Transverse colon (tissue), 4 donors: ENCODE results near the gene GRIK4.

Experiments
- POLR2A ChIP-seq: fragments of 450-650 bp; IDR thresholded peaks from one replicate; pipeline ENCODE4 v1.6.1; 2016; ENCODE audit warnings: antibody characterized with exemption, mild to moderate bottlenecking, moderate library complexity
- POLR2AphosphoS5 ChIP-seq, 3 donors: sonication (generic); formaldehyde crosslinking; IDR thresholded peaks; one replicate each; pipeline ENCODE4 v1.6.1; 2016; ENCODE audit warnings: antibody characterized with exemption in 3 of 3
- TF ChIP-seq, protein P1 (sequence below), 5 experiments: fragments of 200-600 bp in 3 of 5; fragments of 450-650 bp in 2 of 5; sonication (generic) in 3 of 5; IDR thresholded peaks; 1 replicate in 2 of 5; 2 replicates in 3 of 5; pipeline ENCODE4 v1.5.1; 2016 to 2017; ENCODE audit warnings: antibody characterized with exemption in 5 of 5, inconsistent platforms in 3 of 5, mild to moderate bottlenecking in 2 of 5, moderate library complexity in 1 of 5

DNA sequence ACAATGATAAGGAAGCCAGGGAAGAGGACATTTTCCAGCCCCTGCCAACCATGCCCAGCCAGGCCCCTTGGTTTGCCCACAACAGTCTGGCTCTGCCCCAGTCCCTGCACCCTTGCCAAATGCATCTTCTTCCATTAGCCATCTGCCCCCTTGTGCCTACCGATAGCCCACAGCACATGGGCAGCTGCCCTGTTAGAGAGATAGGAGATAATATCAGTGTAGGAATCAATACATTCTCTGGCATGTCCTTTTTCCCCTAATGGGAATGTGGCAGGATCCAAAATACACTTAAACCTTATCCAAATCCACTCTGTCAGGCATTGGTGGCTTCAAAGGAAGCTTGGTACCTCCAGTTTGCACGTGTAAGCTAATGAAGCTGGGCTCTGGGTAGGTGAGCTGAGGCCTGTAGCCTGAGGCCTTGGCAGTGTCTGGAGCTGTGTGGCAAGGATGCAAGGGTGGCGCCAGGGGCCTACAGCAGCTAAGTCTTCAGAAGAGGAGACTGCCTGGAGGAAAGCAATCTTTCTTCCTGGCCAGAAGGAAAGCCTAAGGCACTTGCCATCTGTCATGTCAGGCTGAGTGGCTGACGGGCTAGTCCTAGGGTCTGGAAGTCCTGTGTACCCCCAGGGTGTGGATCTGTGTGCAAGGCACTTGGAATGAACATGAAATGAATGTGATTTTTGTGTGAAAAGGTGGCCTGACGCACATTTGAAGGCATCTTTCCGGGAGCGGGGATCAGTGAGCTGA is 348.2 kb downstream of the GRIK4 start:
- TF ChIP-seq POLR2AphosphoS5 (IDR thresholded peaks at IDR 0.05): no peak
- TF ChIP-seq, protein P1, sequence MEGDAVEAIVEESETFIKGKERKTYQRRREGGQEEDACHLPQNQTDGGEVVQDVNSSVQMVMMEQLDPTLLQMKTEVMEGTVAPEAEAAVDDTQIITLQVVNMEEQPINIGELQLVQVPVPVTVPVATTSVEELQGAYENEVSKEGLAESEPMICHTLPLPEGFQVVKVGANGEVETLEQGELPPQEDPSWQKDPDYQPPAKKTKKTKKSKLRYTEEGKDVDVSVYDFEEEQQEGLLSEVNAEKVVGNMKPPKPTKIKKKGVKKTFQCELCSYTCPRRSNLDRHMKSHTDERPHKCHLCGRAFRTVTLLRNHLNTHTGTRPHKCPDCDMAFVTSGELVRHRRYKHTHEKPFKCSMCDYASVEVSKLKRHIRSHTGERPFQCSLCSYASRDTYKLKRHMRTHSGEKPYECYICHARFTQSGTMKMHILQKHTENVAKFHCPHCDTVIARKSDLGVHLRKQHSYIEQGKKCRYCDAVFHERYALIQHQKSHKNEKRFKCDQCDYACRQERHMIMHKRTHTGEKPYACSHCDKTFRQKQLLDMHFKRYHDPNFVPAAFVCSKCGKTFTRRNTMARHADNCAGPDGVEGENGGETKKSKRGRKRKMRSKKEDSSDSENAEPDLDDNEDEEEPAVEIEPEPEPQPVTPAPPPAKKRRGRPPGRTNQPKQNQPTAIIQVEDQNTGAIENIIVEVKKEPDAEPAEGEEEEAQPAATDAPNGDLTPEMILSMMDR (IDR thresholded peaks at IDR 0.05): no peak
- no peak for TF ChIP-seq POLR2A
